Measurements from ENCODE around the gene RFTN1. TPM values are rescaled to one million over a fixed set of nuclear protein-coding genes. Genes with fewer than 3 reads are reported as not detected.
A peak's percentile ranks its signal among the peaks of the same experiment; 100 is the strongest.

RFTN1 gene
- polyA plus RNA-seq, 3 donors = 17.4 to 28.0 (median 27.2) TPM

- H4K20me1 ChIP-seq (ENCODE audit: insufficient read depth, low read length) = no peaks in the 10 kb centered on the region
- peak overlapping the region in 1 of 2 donors; percentile 3 for H3K27ac ChIP-seq (ENCODE audit: low read depth in 1 of 2, low read length in 2 of 2)
- Mint-ChIP-seq H3K4me1 (peaks cover 31% of the 10 kb centered on the region), H3K4me3 (no peak overlapping the region), H3K27ac (peak overlapping the region in 2 of 7 donors; percentile 23 to 68), H3K9me3 (peaks cover 3 to 9% (median 6%) of the 10 kb centered on the region in 7 donors), H3K27me3 (ENCODE audit: low read depth in 3 of 3) (peaks cover 0 to 2% (median 0%) of the 10 kb centered on the region in 3 donors), H3K36me3 (no peaks in the 10 kb centered on the region)
- H3K4me3 ChIP-seq (replicated peaks in 1 of 3; ENCODE audit: low read depth in 2 of 3, low read length in 3 of 3) = no peak overlapping the region
- no peak overlapping the region for H2AFZ ChIP-seq (ENCODE audit: insufficient read depth, low read depth, low read length, poor library complexity, severe bottlenecking)
- H3K4me2 ChIP-seq (replicated peaks; ENCODE audit: extremely low read depth, low read length, poor library complexity, severe bottlenecking) = no peak overlapping the region
- peaks cover 7 to 26% of the 10 kb centered on the region in 2 donors for H3K4me1 ChIP-seq (ENCODE audit: control insufficient read depth in 1 of 2, insufficient read depth in 2 of 2, low read length in 2 of 2)
- intact Hi-C loops (cut with micrococcal nuclease) = no loop called here
- no peaks in the 10 kb centered on the region for H3K27me3 ChIP-seq (ENCODE audit: control insufficient read depth in 2 of 2, insufficient read depth in 2 of 2, low read length in 2 of 2)
- TF ChIP-seq CTCF (IDR thresholded peaks at IDR 0.05) = no peak
- H3K9me3 ChIP-seq (replicated peaks in 1 of 2; ENCODE audit: control insufficient read depth in 1 of 2, insufficient read depth in 1 of 2, low read length in 2 of 2) = peaks cover 0 to 6% of the 10 kb centered on the region in 2 donors
- peak in 1 of 3 donors; percentile 67 for DNase-seq
- no peaks in the 10 kb centered on the region for H3K79me2 ChIP-seq (ENCODE audit: insufficient read depth, low read length)
- no peaks in the 10 kb centered on the region for H3K36me3 ChIP-seq (replicated peaks in 1 of 2; ENCODE audit: control insufficient read depth in 1 of 2, insufficient read depth in 2 of 2, low read length in 2 of 2)
- H3K9ac ChIP-seq (ENCODE audit: insufficient read depth, low read length, poor library complexity, severe bottlenecking) = no peak overlapping the region
Measured at GRCh38 chr3:16522834-16523233, 9.3 kb upstream of the RFTN1 start.

- H3K4me1 Mint-ChIP-seq = peaks cover 38% of the 10 kb centered on the region
- H3K4me2 ChIP-seq (replicated peaks; ENCODE audit: extremely low read depth, low read length, poor library complexity, severe bottlenecking) = no peak overlapping the region
- intact Hi-C loops (cut with micrococcal nuclease) = no loop called here
- H3K9me3 Mint-ChIP-seq = peaks cover 3 to 9% (median 6%) of the 10 kb centered on the region in 7 donors
- no peak overlapping the region for H3K9ac ChIP-seq (ENCODE audit: insufficient read depth, low read length, poor library complexity, severe bottlenecking)
- no peaks in the 10 kb centered on the region for H4K20me1 ChIP-seq (ENCODE audit: insufficient read depth, low read length)
- WGBS (ENCODE audit: insufficient coverage) = 100% methylated on average over 2 of the region's 5 CpGs
- H3K27ac ChIP-seq (ENCODE audit: low read depth in 1 of 2, low read length in 2 of 2) = no peak overlapping the region
- DNase-seq = peak in 1 of 3 donors; percentile 58
- no peaks in the 10 kb centered on the region for H3K27me3 ChIP-seq (ENCODE audit: control insufficient read depth in 2 of 2, insufficient read depth in 2 of 2, low read length in 2 of 2)
- no peak overlapping the region for H3K4me3 Mint-ChIP-seq
- peaks cover 7 to 34% of the 10 kb centered on the region in 2 donors for H3K4me1 ChIP-seq (ENCODE audit: control insufficient read depth in 1 of 2, insufficient read depth in 2 of 2, low read length in 2 of 2)
- no peak overlapping the region for H3K4me3 ChIP-seq (replicated peaks in 1 of 3; ENCODE audit: low read depth in 2 of 3, low read length in 3 of 3)
- TF ChIP-seq CTCF (IDR thresholded peaks at IDR 0.05) = no peak
- no peaks in the 10 kb centered on the region for H3K79me2 ChIP-seq (ENCODE audit: insufficient read depth, low read length)
- H3K27me3 Mint-ChIP-seq (ENCODE audit: low read depth in 3 of 3) = peaks cover 0 to 2% (median 2%) of the 10 kb centered on the region in 3 donors
- peaks cover 0 to 6% of the 10 kb centered on the region in 2 donors for H3K9me3 ChIP-seq (replicated peaks in 1 of 2; ENCODE audit: control insufficient read depth in 1 of 2, insufficient read depth in 1 of 2, low read length in 2 of 2)
- H3K36me3 Mint-ChIP-seq = no peaks in the 10 kb centered on the region
- peak overlapping the region in 2 of 7 donors; percentile 66 to 74 for H3K27ac Mint-ChIP-seq
- no peak overlapping the region for H2AFZ ChIP-seq (ENCODE audit: insufficient read depth, low read depth, low read length, poor library complexity, severe bottlenecking)
- no peaks in the 10 kb centered on the region for H3K36me3 ChIP-seq (replicated peaks in 1 of 2; ENCODE audit: control insufficient read depth in 1 of 2, insufficient read depth in 2 of 2, low read length in 2 of 2)
Measured at GRCh38 chr3:16520970-16521881, 7.7 kb upstream of the RFTN1 start.
